ENCODE measurements around the gene PDIK1L.

The PDIK1L gene

GRCh38 chr1:26121854-26122773 is 10.5 kb downstream of the PDIK1L start:
- no peak for DNase-seq (ENCODE audit: low read depth in 4 of 4, low spot score in 1 of 4)

- no peak for DNase-seq (ENCODE audit: low read depth in 4 of 4, low spot score in 1 of 4)
Measured at GRCh38 chr1:26122988-26123973, 11.7 kb downstream of the PDIK1L start.

GRCh38 chr1:26124418-26125331 is 13.1 kb downstream of the PDIK1L start:
- DNase-seq (ENCODE audit: low read depth in 4 of 4, low spot score in 1 of 4) = no peak

GRCh38 chr1:26125382-26125781 is 13.8 kb downstream of the PDIK1L start:
- DNase-seq (ENCODE audit: low read depth in 4 of 4, low spot score in 1 of 4) = no peak

- no peak for DNase-seq (ENCODE audit: low read depth in 4 of 4, low spot score in 1 of 4)
Measured at GRCh38 chr1:26125946-26126320, 14.3 kb downstream of the PDIK1L start.

GRCh38 chr1:26126321-26127084 is 14.9 kb downstream of the PDIK1L start:
- DNase-seq (ENCODE audit: low read depth in 4 of 4, low spot score in 1 of 4) = peak in 1 of 4 experiments; percentile 3

GRCh38 chr1:26127235-26128163 is 15.9 kb downstream of the PDIK1L start:
- DNase-seq (ENCODE audit: low read depth in 4 of 4, low spot score in 1 of 4) = no peak

GRCh38 chr1:26129778-26130177 is 18.2 kb downstream of the PDIK1L start:
- DNase-seq (ENCODE audit: low read depth in 4 of 4, low spot score in 1 of 4) = no peak

GRCh38 chr1:26130695-26131094 is 19.1 kb downstream of the PDIK1L start:
- DNase-seq (ENCODE audit: low read depth in 4 of 4, low spot score in 1 of 4) = no peak

GRCh38 chr1:26132128-26132833 is 20.7 kb downstream of the PDIK1L start:
- no peak for DNase-seq (ENCODE audit: low read depth in 4 of 4, low spot score in 1 of 4)

GRCh38 chr1:26132834-26133167 is 21.2 kb downstream of the PDIK1L start:
- no peak for DNase-seq (ENCODE audit: low read depth in 4 of 4, low spot score in 1 of 4)

- no peak for DNase-seq (ENCODE audit: low read depth in 4 of 4, low spot score in 1 of 4)
Measured at GRCh38 chr1:26134466-26134865, 22.8 kb downstream of the PDIK1L start.

- no peak for DNase-seq (ENCODE audit: low read depth in 4 of 4, low spot score in 1 of 4)
Measured at GRCh38 chr1:26138974-26139558, 27.4 kb downstream of the PDIK1L start.

- no peak for DNase-seq (ENCODE audit: low read depth in 4 of 4, low spot score in 1 of 4)
Measured at GRCh38 chr1:26142159-26142558, 30.5 kb downstream of the PDIK1L start.

GRCh38 chr1:26145041-26145959 is 33.7 kb downstream of the PDIK1L start:
- DNase-seq (ENCODE audit: low read depth in 4 of 4, low spot score in 1 of 4) = peak; percentile 40 to 66 (median 54)

GRCh38 chr1:26145960-26146294 is 34.3 kb downstream of the PDIK1L start:
- DNase-seq (ENCODE audit: low read depth in 4 of 4, low spot score in 1 of 4) = no peak

GRCh38 chr1:26148887-26149286 is 37.3 kb downstream of the PDIK1L start:
- DNase-seq (ENCODE audit: low read depth in 4 of 4, low spot score in 1 of 4) = no peak

Data from stimulated activated CD4-positive, alpha-beta T cell treated with anti-CD3 and anti-CD28 coated beads, Interleukin-1b, Interleukin-23, amount 100 ng/mL, for 24 hours (primary cell).